IPS DF 4.7 (cell line): ENCODE data around the gene CTR9.
A peak's percentile ranks its signal among the peaks of the same experiment; 100 is the strongest.

Experiments used
- DNase-seq: peaks from one replicate; pipeline ENCODE4 v3.0.0-alpha.2; 2013; ENCODE audit warnings: low spot score; ENCODE audit errors: extremely low read depth

Gene CTR9

GRCh38 chr11:10750838-10751580, at the start of gene CTR9:
Gene CTR9, plus strand, starts transcription at chr11:10751246. Its CDS starts 167 bp downstream, at chr11:10751413.
- peak; percentile 68 for DNase-seq

DNA sequence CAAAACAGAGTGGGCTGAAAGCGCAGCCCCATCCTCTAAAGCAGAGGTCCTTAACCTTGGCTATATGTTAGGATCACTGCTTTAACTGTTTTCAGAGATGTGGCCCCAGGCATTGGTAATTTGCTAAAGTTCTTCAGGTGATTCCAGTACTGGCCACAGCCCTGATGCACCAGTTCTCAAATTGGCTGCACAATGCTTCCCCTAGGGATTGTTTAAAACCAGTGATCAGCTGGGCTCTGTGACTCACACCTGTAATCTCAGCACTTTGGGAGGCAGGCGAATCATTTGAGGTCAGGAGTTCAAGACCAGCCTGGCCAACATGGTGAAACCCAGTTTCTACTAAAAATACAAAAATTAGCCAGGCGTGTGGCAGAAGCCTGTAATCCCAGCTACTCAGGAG, 49.1 kb upstream of the CTR9 start:
- DNase-seq = no peak

DNA sequence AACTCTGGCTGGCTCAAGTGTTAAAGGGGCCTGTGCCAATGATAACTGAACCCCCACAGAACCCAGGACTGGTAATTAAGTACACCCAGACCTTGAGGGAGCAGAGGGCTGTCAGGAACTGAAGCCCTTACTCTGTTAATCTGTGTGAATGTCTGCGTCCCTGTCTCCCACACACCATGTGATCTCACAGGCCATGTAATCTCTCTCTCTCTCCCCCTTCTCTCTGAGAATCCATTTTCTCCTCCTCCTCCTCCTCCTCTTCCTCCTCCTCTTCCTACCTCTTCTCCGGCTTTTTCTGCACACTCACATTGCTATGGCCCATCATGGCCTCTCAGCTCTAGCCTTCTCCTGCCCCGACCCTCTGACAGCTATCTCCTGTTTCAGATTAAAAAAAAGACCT, 42.9 kb upstream of the CTR9 start:
- no peak for DNase-seq

DNA sequence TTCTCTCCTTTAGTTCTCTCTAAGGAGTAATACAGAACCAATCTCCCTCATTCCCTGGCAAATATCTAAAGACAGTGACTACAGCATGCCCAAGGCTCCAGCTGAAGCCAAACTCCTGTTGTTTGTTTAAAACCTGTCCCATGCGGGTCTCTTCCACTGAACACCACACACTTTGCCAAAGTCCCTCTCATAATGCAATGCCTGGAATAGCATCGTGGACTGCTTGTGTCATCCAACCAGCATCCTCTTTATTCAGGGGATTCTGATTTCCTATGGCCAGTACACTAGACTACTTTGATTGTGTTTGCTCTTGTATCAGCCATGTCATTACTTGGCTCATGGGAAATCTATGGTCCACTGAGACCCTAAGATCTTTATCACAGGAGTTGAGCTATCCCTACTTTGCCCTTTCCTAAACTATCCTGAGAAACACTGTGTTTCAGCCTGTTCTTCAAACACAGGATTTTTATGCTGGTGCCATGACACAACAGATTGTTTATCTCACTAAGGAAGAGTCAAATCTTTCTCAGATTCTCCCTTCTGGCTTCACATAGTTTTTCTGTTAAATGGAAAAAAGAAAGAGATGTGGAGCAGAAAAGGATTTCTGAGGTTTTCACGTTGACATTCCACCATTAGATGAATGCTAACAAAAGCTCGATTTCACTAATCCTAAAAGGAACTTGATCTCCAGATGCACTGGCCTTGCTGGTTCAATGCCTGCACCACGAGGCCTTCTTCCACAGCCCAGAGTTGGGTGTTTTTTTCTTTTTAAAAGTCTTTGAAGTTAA, 41.6 kb upstream of the CTR9 start:
- DNase-seq = no peak

- no peak for DNase-seq
Measured at GRCh38 chr11:10715571-10715970, 35.5 kb upstream of the CTR9 start.

DNA sequence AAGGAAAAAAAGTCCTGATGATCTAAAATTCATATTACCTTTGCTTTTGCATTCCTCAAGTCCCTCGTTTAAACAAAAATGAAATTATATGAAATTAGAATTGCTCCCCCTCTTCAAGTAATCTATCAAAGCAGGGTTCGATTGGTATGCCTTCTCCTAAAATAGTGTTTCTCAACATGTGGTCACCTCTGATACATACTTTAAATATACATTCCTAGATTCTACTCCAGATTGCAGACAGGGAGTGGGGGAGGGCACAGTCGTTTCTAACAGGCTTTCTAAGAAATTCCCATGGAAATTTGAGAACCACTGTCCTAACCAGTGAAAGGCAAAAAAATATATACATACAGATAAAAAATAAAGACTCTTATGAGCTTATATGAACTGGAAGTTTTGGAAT, 34.9 kb upstream of the CTR9 start:
- DNase-seq = no peak

- no peak for DNase-seq
Measured at GRCh38 chr11:10716543-10717259, 34.3 kb upstream of the CTR9 start.

DNA sequence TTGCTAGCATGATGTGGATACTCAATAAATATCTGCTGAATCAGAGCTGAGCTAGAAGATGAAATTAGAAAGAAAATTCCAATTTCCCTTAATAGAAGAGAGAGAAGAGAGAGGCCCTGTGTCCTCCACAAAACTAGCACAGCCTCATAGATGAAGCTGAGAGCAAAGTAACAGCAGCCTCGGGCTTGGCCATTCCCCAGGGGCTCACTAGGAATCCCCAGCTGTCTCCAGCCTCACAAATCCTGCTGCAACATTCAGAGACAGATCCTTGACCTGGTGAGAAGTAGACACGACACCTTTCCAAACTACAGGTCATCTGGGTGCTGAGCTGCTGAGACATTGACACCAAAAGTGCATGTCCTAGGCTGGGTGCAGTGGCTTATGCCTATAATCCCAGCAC, 31.4 kb upstream of the CTR9 start:
- no peak for DNase-seq

- DNase-seq = no peak
Measured at GRCh38 chr11:10720881-10721376, 30.1 kb upstream of the CTR9 start.

DNA sequence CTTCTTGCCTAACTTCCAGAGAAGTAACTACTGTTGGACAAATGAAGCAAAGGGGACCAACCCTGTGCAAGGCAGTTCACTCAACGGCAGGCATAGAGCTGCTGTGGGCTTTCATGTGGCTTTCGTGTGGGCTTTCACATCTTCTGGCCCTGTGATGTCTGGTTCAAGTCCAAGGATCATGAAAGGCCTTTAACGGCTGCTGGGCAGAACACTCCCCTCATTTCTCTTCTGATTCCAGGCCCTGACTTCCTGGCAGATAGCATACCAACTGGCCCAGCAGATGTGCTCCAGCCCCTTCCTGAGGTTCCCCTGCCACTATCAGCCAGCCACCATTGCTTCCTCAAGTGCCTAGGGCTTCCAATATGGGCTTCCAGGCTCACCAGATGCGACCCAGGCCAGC, 28.7 kb upstream of the CTR9 start:
- DNase-seq = no peak

- no peak for DNase-seq
Measured at GRCh38 chr11:10725114-10725906, 25.7 kb upstream of the CTR9 start.

DNA sequence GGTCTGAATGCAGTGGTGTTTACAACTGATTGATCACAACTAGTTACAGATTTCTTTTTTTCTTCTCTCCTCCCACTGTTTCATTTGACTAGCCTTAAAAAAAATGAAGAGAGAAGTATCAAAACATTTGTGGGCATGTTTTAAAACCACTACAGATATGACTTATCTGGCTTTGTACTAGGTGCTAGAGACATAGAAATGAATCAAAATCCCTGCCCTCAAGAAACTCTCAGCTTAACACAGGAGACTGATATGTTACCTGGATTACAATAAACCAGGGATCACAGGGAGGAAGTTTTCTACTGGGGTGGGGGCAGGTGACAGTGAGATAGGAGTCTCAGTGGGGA, 25.2 kb upstream of the CTR9 start:
- no peak for DNase-seq

DNA sequence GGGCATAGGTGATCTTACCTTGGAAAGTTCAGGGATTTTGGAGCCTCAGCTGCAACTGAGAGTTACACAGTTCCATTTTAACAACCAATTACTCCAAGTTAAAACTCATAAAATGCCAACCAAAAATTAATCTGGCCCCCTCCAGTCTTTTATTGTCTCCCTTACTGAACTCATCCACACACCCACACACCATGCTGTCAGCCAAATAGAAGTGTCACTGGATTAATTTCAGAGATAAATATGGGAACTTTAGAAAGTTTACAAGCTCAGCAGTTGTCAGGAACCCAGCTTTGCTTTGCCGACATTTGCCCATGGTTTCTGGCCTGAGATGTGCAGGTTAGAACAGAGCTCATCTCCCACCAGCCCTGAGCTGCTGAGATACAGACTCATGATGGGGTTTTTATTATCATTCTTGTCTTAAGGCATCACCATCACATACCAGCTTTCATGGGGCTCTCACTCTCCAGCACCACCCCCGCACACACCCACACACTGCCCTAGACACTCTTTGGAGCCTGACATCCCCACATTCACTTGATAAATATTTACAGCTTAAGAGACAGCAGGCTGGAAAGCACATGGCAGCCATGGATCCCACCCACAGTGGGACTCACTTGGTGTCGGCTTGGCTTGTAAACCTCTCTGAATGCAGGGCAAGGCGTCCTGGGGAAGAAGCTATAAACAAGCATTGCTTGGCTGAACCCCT, 23.7 kb upstream of the CTR9 start:
- DNase-seq = no peak

DNA sequence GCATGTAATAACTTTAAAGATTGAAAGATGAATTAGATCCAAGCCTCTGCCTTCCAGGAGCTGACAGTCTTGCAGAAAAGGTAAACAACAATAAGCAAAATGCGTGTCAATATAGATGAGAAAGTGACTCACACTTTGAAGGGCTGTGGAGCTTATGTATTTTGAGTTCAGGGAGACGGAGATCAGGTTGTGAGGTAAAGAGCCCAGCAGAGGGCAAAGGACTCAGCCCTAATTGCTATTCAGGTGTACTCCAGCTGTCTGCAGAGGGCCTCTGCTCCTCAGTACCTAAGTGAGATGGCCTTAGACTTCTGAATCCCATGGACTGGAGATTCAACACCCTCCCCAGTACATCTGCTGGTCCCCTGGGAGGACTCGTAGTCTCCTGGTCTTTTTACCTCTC, 22.9 kb upstream of the CTR9 start:
- no peak for DNase-seq

DNA sequence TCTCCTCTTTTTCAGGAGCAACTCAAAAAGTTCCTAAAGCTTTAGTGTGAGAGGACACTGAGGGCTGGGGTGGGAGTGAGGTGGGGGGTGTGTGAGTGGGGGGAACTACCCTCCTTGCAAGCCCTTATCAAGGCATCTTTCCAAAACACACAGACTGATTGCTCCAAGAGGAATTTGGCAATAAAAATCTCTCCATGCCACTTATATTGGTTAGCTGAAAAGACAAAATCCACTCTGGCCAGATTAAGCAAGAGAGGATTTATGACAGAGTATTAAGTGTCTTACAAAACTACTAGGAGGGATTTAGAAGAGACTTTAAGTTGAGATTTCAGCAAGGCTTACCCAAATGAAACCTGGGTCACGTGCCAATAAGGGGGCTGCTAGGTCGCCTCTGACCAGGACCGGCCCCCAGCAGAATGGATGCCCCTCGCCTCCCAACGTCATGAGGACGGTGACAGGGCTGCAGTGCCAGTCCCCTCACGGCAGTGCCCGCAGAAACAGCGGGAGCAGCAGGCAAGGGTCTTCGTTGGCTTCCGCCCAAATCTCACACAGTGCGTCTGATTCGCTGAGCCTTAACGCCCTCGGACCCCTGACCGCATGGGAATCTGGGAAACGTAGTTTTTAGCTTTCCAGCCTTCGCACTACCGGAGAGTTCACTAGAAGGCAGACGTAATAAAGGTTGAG, 22.1 kb upstream of the CTR9 start:
- DNase-seq = peak; percentile 62

- DNase-seq = no peak
Measured at GRCh38 chr11:10730151-10730550, 20.9 kb upstream of the CTR9 start.

DNA sequence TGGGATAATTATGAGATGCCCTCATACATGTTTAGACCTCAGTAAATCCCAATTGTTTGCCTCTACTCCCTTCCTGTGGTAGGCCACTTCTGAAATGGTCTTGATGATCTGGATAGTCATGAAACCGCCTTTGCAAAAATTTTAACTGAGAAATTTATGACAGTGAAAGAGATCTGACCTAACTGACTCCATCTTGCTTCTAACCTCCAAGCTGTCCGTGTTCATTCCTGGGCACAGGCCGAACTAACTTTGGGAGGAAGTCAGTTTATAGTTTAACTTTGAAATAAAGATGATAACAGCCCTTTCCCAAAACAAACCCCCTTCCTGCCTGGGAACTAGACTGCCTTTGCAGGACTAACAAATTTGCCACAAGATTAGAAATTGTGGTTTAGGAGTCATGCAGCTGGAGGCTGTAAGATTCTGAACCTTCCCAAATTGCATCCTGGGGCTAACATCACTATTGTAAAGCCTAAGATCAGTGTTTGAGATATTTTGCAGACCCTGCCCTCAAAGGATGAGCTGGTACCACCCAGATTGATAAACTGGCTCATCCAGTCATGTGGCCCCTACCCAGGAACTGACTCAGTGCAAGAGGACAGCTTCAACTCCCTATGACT, 19.9 kb upstream of the CTR9 start:
- no peak for DNase-seq

GRCh38 chr11:10735481-10736475, 15.3 kb upstream of the CTR9 start:
- DNase-seq = peak; percentile 78
